ENCODE results near the gene RNASEH2A. TPM values are rescaled to one million over a fixed set of nuclear protein-coding genes. Genes with fewer than 3 reads are reported as not detected.

Gene RNASEH2A
- total RNA-seq, 2 experiments from 2014 or later, result 1.5 to 2.7 TPM

GRCh38 chr19:12833738-12834565 lies 27.6 kb downstream of the RNASEH2A start:
- POLR2A ChIA-PET, result interaction anchor here (0.5 kb wide), 1 partner anchor 767 kb away, joined by 3 read pairs; no protein-coding TSS in a partner anchor

GRCh38 chr19:12834566-12834943 lies 28.2 kb downstream of the RNASEH2A start, which contains the start of gene RTBDN:
Gene RTBDN, minus strand, starts transcription at chr19:12834579. Its CDS starts 4,600 bp downstream, at chr19:12829979.
- Mint-ChIP-seq H3K4me3 (peak within 1 kb of the TSS; percentile 31), H3K4me1 (ENCODE audit: low read depth) (peaks cover 36% of the 10 kb centered on the region), H3K9me3 (no peaks in the 10 kb centered on the region), H3K27me3 (peaks cover 88% of the 10 kb centered on the region), H3K27ac (no peak within 1 kb of the TSS), H3K36me3 (ENCODE audit: low read depth) (no peaks in the 10 kb centered on the region)
- DNase-seq (no peak), ATAC-seq (ENCODE audit: poor library complexity) (no peak)
- peaks cover 87 to 93% of the 10 kb centered on the region in 2 experiments for H3K27me3 ChIP-seq (ENCODE audit: control insufficient read depth in 1 of 2, insufficient read depth in 2 of 2, low read length in 2 of 2)
- TF ChIP-seq CTCF (IDR thresholded peaks at IDR 0.05), result no peak
- H3K4me3 ChIP-seq (ENCODE audit: low read length), result peak within 1 kb of the TSS; percentile 5
- ChIA-PET CTCF (interaction anchor here (0.6 to 0.9 kb wide), 2 partner anchors 37 to 74 kb away, joined by 3 to 4 read pairs; no protein-coding TSS in a partner anchor), POLR2A (interaction anchor here (0.5 kb wide), 1 partner anchor 768 kb away, joined by 3 read pairs; no protein-coding TSS in a partner anchor)
- peaks cover 0 to 49% of the 10 kb centered on the region in 2 experiments for H3K9me3 ChIP-seq (ENCODE audit: control insufficient read depth in 1 of 2, insufficient read depth in 1 of 2, low read length in 2 of 2)
- peaks cover 43% of the 10 kb centered on the region for H3K4me1 ChIP-seq (ENCODE audit: insufficient read depth, low read length)
- H3K36me3 ChIP-seq (ENCODE audit: insufficient read depth, low read length), result no peaks in the 10 kb centered on the region
- intact Hi-C loops (cut with DNase I, micrococcal nuclease), result no loop called here
- H3K27ac ChIP-seq (ENCODE audit: low read depth in 1 of 2, low read length in 2 of 2), result no peak within 1 kb of the TSS

More at GRCh38 chr19:12833738-12834565, 27.6 kb downstream of the RNASEH2A start:
- Histone ChIP-seq H3K36me3 (ENCODE audit: insufficient read depth, low read length) (no peaks in the 10 kb centered on the region), H3K4me3 (ENCODE audit: low read length) (peak overlapping the region; percentile 5), H3K27me3 (ENCODE audit: control insufficient read depth in 1 of 2, insufficient read depth in 2 of 2, low read length in 2 of 2) (peaks cover 83 to 93% of the 10 kb centered on the region in 2 experiments), H3K27ac (ENCODE audit: low read depth in 1 of 2, low read length in 2 of 2) (no peak overlapping the region), H3K9me3 (ENCODE audit: control insufficient read depth in 1 of 2, insufficient read depth in 1 of 2, low read length in 2 of 2) (peaks cover 0 to 49% of the 10 kb centered on the region in 2 experiments), H3K4me1 (ENCODE audit: insufficient read depth, low read length) (peaks cover 40% of the 10 kb centered on the region)
- Mint-ChIP-seq H3K36me3 (ENCODE audit: low read depth) (no peaks in the 10 kb centered on the region), H3K27ac (no peak overlapping the region), H3K4me1 (ENCODE audit: low read depth) (peaks cover 30% of the 10 kb centered on the region), H3K4me3 (peak overlapping the region; percentile 31), H3K9me3 (no peaks in the 10 kb centered on the region), H3K27me3 (peaks cover 88% of the 10 kb centered on the region)
- intact Hi-C loops (cut with DNase I, micrococcal nuclease), result no loop called here
- DNase-seq (peak in 6 of 14 experiments; percentile 19 to 74 (median 48)), ATAC-seq (ENCODE audit: poor library complexity) (no peak)
- TF ChIP-seq CTCF (IDR thresholded peaks at IDR 0.05), result no peak
- CTCF ChIA-PET, result interaction anchor here (0.6 kb wide), 1 partner anchor 14 kb away, joined by 4 read pairs; no protein-coding TSS in a partner anchor

- H3K27me3 ChIP-seq (ENCODE audit: control insufficient read depth in 1 of 2, insufficient read depth in 2 of 2, low read length in 2 of 2), result peaks cover 86 to 92% of the 10 kb centered on the region in 2 experiments
- H3K36me3 Mint-ChIP-seq (ENCODE audit: low read depth), result no peaks in the 10 kb centered on the region
- H3K36me3 ChIP-seq (ENCODE audit: insufficient read depth, low read length), result no peaks in the 10 kb centered on the region
- no peak overlapping the region for H3K4me3 ChIP-seq (ENCODE audit: low read length)
- no peak for TF ChIP-seq CTCF (IDR thresholded peaks at IDR 0.05)
- peak in 4 of 14 experiments; percentile 16 to 65 (median 40) for DNase-seq
- intact Hi-C loops (cut with DNase I, micrococcal nuclease), result no loop called here
- POLR2A ChIA-PET, result no interaction called here
- ATAC-seq (ENCODE audit: poor library complexity), result peak; percentile 34
- no peak overlapping the region for H3K27ac ChIP-seq (ENCODE audit: low read depth in 1 of 2, low read length in 2 of 2)
- CTCF ChIA-PET, result interaction anchor here (0.6 to 0.9 kb wide), 2 partner anchors 37 to 75 kb away, joined by 3 to 4 read pairs; no protein-coding TSS in a partner anchor
- H3K9me3 Mint-ChIP-seq, result no peaks in the 10 kb centered on the region
- H3K27me3 Mint-ChIP-seq, result peaks cover 88% of the 10 kb centered on the region
- H3K4me1 Mint-ChIP-seq (ENCODE audit: low read depth), result peaks cover 42% of the 10 kb centered on the region
- H3K27ac Mint-ChIP-seq, result no peak overlapping the region
- H3K4me1 ChIP-seq (ENCODE audit: insufficient read depth, low read length), result peaks cover 43% of the 10 kb centered on the region
- H3K4me3 Mint-ChIP-seq, result peak overlapping the region; percentile 31
- peaks cover 0 to 44% of the 10 kb centered on the region in 2 experiments for H3K9me3 ChIP-seq (ENCODE audit: control insufficient read depth in 1 of 2, insufficient read depth in 1 of 2, low read length in 2 of 2)
Observed at GRCh38 chr19:12834976-12835757, 28.8 kb downstream of the RNASEH2A start.

Data from CD4-positive, alpha-beta T cell (primary cell).